ENCODE data around the gene ADCY7.

DNA sequence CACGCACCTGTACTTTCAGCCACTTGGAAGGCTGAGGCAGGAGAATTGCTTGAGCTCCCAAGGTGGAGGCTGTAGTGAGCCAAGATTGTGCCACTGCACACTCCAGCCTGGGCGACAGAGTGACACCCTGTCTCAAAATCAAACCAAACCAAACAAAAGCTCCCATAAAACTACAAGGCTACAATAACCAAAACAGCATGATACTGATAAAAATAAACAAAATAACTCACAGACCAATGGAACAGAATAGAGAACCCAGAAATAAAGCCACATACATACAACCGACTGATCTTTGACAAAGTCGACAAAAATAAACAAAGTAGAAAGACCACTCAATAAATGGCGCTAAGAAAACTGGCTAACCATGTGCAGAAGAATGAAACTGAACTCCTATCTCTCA, 65.2 kb downstream of the ADCY7 start:
- TF ChIP-seq, protein P1, sequence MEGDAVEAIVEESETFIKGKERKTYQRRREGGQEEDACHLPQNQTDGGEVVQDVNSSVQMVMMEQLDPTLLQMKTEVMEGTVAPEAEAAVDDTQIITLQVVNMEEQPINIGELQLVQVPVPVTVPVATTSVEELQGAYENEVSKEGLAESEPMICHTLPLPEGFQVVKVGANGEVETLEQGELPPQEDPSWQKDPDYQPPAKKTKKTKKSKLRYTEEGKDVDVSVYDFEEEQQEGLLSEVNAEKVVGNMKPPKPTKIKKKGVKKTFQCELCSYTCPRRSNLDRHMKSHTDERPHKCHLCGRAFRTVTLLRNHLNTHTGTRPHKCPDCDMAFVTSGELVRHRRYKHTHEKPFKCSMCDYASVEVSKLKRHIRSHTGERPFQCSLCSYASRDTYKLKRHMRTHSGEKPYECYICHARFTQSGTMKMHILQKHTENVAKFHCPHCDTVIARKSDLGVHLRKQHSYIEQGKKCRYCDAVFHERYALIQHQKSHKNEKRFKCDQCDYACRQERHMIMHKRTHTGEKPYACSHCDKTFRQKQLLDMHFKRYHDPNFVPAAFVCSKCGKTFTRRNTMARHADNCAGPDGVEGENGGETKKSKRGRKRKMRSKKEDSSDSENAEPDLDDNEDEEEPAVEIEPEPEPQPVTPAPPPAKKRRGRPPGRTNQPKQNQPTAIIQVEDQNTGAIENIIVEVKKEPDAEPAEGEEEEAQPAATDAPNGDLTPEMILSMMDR (IDR thresholded peaks at IDR 0.05; ENCODE audit: insufficient read depth, low read depth, low read length), result no peak
- no peak for TF ChIP-seq EZH2 (IDR thresholded peaks at IDR 0.05; ENCODE audit: insufficient read depth, low read length)
